GM19395 (cell line): ENCODE data around the gene CLDN5.

ENCODE experiments used
- ATAC-seq: cut with Tn5 transposase; IDR thresholded peaks from one replicate; pipeline ENCODE4 v1.9.1; 2021; ENCODE audit warnings: mild to moderate bottlenecking, moderate library complexity; ENCODE audit not compliant: unreplicated experiment

CLDN5 gene

GRCh38 chr22:19524170-19525115, at the start of gene CLDN5:
TSS of gene CLDN5 (minus strand) at chr22:19524410. CDS start at chr22:19524255, 155 bp downstream.
- ATAC-seq, result no peak

GRCh38 chr22:19571995-19572394, 47.8 kb upstream of the CLDN5 start:
- no peak for ATAC-seq

GRCh38 chr22:19571207-19571795, 47.1 kb upstream of the CLDN5 start:
- ATAC-seq, result no peak

- ATAC-seq, result no peak
Observed at GRCh38 chr22:19569976-19570375, 45.8 kb upstream of the CLDN5 start.

GRCh38 chr22:19569276-19569640, 45.0 kb upstream of the CLDN5 start:
- ATAC-seq, result no peak

GRCh38 chr22:19568337-19569275, 44.4 kb upstream of the CLDN5 start:
- no peak for ATAC-seq

- no peak for ATAC-seq
Observed at GRCh38 chr22:19567157-19568009, 43.2 kb upstream of the CLDN5 start.

- no peak for ATAC-seq
Observed at GRCh38 chr22:19566279-19567156, 42.3 kb upstream of the CLDN5 start.

- ATAC-seq, result no peak
Observed at GRCh38 chr22:19565382-19566278, 41.4 kb upstream of the CLDN5 start.

- no peak for ATAC-seq
Observed at GRCh38 chr22:19559956-19560355, 35.7 kb upstream of the CLDN5 start.

GRCh38 chr22:19559324-19559811, 35.2 kb upstream of the CLDN5 start:
- no peak for ATAC-seq

- ATAC-seq, result no peak
Observed at GRCh38 chr22:19556963-19557545, 32.8 kb upstream of the CLDN5 start.

GRCh38 chr22:19555651-19556050, 31.4 kb upstream of the CLDN5 start:
- no peak for ATAC-seq

- ATAC-seq, result no peak
Observed at GRCh38 chr22:19554834-19555404, 30.7 kb upstream of the CLDN5 start.

- ATAC-seq, result no peak
Observed at GRCh38 chr22:19553201-19553600, 29.0 kb upstream of the CLDN5 start.

- no peak for ATAC-seq
Observed at GRCh38 chr22:19550382-19550781, 26.2 kb upstream of the CLDN5 start.

GRCh38 chr22:19549428-19549827, 25.2 kb upstream of the CLDN5 start:
- ATAC-seq, result no peak
